Peyer's patch (tissue), 4 donors: ENCODE results near the gene DCC.

Source experiments
- POLR2A ChIP-seq, 2 donors: fragments of 450-650 bp; IDR thresholded peaks; one replicate each; pipeline ENCODE4 v1.5.1; 2017; ENCODE audit warnings: antibody characterized with exemption in 2 of 2, mild to moderate bottlenecking in 2 of 2, moderate library complexity in 2 of 2
- TF ChIP-seq, protein P1 (sequence below), 6 experiments: fragments of 450-650 bp in 4 of 6; fragments of 200-600 bp in 2 of 6; sonication (generic) in 1 of 6; IDR thresholded peaks; one replicate each; pipeline ENCODE4 v1.5.1; 2017 to 2019; ENCODE audit warnings: antibody characterized with exemption in 6 of 6, mild to moderate bottlenecking in 3 of 6, moderate library complexity in 1 of 6

DNA sequence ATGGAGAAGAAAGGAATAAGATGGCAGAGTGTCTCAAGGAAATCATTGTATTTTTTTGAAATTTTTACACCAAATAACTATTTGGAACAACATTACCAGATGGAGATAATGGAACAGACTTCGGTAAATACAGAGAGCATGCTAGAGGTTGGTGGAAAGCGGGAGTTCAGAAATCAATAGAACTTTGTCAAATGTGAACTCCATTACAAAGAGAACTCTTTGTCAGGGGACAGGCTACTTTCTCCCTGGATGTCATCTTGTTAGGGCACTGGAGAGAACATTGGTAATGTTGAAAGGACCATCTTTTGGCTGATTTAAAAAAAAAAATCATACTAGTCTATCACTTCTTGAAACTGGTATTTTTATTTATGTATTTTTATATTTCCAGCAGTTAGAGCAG, 30.8 kb downstream of the DCC start:
- TF ChIP-seq, protein P1, sequence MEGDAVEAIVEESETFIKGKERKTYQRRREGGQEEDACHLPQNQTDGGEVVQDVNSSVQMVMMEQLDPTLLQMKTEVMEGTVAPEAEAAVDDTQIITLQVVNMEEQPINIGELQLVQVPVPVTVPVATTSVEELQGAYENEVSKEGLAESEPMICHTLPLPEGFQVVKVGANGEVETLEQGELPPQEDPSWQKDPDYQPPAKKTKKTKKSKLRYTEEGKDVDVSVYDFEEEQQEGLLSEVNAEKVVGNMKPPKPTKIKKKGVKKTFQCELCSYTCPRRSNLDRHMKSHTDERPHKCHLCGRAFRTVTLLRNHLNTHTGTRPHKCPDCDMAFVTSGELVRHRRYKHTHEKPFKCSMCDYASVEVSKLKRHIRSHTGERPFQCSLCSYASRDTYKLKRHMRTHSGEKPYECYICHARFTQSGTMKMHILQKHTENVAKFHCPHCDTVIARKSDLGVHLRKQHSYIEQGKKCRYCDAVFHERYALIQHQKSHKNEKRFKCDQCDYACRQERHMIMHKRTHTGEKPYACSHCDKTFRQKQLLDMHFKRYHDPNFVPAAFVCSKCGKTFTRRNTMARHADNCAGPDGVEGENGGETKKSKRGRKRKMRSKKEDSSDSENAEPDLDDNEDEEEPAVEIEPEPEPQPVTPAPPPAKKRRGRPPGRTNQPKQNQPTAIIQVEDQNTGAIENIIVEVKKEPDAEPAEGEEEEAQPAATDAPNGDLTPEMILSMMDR (IDR thresholded peaks at IDR 0.05), result no peak
- no peak for TF ChIP-seq POLR2A (IDR thresholded peaks at IDR 0.05)
